Middle frontal gyrus (tissue), 1 donor: ENCODE data around the gene UTS2R.

ENCODE experiments used
- DNase-seq: peaks from one replicate; pipeline ENCODE4 v3.0.0-alpha.2; 2015; ENCODE audit warnings: low spot score; ENCODE audit errors: extremely low spot score

Gene UTS2R

DNA sequence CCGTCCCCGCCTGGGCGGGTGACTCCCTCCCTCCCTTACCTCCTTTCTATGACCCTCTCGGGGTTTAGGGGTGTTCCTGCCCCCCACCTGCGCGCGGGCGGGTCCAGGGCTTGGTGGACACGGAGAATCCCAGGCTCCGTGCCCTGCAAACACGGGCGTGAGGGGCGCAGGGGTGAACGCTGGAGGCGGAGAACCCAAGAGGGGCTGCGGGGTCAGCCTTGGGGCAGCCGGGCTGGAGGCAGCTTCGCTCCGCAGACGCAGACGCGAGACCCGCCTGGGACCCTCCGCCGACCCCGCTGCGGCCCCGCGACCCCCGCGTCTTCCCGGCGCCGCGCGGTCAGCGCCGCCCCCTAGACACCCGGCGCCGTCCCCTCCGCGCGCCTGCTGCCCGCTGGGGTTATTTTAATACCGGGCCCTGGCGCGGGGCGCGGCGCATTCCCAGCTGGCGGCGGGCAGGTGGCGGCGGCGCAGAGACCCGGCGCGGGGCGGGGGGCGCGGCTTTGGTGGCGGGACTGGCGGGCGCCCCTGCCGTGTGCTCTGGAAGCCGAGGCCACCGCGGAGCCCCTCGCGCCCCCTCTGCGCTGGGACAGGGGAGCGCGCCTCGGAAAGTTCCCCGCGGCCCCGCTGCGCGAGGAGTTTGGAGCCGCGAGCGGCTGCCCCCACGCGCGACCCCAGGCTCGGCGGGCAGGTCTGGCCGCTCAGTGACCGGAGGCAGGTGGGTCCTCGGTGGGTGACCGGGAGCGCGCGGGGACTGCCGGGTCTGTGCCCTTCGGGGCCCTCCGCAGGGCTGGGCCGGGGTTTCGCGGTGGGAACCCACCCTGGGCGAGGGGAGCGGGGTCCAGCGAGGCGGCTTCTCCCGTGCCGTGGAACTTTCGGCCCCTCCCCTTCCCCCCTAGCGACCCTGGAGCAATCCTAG, at the start of gene UTS2R:
Gene UTS2R (plus strand): TSS at position 433 of the 916 bp plus-strand sequence. CDS start 2,560 bp downstream, outside the sequence.
- DNase-seq: no peak

DNA sequence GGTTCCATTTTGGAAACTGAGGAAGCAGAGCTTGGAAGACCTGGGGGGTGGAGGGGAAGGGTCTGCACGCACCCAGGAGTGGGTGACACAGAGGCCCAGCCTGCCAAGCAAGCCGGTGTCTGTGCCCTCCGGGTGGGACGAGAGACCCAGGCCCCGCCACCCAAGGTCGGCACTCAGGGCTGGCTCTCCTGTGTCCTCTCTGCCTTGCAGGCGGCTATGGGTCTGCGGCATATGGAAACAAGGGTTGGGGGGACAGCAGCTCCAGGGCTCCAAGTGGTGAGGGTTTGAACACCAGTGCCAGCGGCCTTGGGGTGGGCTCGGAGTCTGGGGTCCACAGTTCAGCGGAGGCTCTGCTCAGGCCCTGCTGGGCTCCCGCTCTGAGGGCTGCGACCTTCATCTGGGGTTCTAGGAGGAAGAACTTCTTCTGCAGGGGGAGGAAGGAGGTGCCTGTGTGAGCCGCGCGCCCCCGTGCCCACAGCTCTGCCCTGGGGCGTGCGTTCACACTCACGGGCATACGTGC, 49.6 kb upstream of the UTS2R start:
- DNase-seq: no peak

DNA sequence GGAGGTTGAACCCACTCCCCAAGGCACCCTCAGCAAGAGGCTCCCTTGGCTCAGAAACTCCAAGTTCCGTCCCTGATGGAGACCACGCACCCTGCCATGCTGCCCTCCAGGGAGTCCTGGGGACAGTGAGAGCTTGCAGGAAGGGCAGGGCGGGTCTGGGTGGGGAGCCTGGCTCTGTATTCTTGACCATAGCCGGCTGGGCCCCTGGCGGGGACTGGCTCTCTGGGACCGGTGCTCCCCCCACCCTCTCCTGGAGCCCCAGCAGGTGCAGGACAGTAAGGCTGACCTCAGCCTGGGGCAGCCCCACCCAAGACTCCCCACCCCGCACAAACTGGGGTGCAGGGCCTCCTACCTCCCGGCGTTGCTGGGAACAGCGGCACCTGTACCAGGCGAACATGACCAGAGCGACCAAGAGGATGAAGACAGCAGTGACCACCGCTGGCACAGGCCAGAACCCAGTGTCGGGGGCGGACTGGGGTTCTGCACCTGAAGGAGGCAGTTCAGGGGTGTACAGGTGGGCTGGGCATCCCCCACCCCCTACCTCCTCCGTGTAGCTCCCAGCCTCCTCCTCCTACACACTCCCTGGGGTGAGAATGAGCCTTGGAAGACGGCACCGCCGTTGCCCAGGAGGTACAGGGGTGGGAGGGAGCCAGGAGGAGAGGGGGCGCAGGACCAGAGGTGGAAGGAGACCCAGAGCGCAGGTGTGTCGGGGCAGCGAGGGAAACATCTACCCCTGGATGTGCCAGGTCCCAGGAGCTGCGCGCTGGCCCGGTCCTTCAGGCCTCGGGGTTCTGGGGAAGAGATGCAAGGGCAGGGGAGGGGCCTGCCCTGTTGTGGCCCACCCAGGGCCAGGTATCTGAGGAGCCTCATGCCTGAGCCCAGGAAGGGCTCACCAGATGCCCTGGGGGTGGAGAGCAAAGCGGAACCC, 48.8 kb upstream of the UTS2R start:
- DNase-seq: no peak

DNA sequence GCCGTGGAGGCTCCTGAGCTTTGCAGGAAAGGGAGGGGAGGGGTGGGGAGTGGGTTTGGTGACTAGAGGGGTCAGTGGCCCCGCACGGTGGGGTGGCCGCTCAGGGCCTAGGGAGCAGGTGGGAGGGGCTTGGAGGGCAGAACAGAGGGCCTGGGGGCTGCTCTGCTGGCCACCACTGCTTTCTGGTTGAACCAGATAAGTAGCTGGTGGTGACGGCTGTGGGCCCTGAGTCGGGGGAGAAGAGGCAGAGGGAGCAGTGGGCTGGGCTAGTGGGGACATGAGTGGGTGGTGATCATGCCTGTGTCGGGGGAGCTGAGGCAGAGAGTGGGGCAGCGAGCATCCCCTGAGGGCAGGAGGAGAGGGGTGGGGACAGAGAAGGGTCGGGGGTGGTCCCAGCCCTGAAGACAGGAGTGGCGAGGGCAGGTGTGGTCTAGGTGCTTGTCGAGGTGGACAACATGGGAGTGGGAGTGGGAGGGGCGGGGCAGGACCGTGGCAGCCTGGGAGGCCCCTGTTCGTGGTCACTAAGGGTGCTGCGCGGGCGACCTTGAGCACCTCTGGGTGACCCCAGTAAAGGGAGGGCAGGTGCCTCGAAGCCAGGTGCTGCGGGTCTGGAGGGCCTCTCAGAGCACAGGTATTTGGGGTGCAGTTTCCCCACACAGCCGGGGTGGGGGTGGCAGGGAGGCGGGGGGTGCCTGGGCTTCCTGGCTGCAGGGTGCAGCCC, 47.9 kb upstream of the UTS2R start:
- no peak for DNase-seq

DNA sequence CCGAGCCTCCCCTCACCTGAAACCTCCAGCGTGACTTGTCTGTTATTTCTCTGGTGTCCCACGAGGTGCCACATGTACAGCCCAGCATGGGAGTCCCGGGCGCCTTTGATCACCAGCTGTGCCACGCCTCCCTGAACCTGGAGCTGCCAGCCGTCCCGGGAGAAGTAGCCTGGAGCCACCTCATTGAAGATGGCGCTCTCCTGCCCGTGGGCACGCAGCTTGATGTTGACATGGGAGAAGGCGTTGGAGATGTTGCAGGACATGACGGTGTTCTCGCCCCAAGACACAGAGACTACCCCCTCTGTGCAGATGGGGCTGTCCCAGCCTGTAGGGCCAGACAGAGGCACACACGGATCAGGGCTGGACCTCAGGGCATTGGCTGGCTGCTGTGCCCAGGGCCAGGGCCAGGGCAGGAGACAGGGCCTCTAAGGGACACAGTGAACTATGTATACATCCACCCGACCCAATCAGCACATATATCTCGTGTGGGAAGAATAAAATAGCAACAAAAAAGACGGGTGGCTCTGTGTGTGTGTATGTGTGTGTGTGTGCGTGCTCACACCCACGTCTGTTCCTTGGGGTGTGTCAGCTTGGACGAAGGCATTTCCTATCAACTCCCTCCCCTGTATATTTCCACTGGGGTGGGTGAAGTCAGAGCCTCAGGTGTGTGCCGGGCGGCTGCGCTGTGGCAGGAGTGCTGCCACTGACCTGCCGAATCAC, 46.8 kb upstream of the UTS2R start:
- no peak for DNase-seq

DNA sequence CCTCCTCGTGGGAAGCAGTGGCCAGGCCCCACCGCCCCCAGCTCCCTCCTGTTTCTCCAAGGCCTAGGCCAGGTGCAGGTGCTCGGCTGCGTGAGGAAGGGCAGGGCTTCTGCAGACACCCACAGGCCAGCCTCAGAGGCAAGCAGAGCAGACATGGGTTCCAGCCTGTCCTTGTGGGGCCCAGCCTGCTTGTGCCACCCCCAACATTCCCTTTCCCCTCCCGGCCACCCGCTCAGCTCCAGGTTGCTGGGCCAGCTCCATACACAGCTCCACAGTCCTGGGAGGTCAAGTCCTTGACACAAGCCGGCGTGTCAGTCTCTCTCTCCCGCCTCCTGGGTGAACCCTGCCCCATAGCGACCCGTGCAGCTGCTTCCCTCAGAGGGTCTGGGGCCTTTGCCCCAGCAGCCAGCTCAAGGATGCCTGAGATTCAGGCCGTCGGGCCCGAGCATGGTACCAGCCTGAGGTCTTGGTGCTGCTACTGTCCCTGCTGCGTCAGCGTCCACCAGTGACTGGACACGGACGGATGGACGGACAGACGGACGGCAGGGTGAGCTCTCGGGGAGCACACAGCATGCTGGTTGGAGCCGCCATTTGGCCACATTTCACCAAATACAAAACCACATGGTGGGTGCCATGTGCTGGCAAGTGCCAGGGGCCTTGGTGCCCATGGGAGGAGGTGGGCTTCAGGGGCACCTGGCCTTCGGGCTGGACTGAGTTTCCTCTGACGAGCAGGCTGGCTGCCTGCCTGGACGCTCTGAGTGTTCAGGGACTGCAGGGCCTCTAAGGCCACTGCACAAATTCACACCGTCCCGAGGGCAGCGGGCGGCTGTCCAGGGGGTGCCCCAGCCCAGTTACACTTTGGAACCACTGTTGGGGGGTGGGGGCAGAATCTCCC, 46.0 kb upstream of the UTS2R start:
- DNase-seq: no peak

DNA sequence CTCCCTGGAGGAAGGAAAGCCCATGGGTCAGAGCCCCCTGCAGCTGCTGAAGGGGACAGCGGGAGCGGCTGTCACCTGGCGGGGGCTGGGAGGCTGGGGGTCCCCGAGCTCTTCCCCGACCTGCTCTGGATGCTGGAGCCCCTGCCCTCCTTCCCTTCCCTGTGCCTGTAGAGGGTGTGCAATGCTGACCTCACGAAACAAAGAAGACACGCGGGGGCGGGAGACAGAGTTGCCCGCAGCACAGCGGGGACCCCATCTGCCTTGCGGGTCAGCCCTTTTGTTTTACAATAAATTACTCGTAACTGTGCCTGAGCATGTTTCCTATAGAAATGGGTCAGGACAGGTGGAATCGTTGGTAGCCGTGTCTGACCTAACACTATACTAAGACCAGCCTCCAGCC, 44.3 kb upstream of the UTS2R start:
- DNase-seq: no peak

DNA sequence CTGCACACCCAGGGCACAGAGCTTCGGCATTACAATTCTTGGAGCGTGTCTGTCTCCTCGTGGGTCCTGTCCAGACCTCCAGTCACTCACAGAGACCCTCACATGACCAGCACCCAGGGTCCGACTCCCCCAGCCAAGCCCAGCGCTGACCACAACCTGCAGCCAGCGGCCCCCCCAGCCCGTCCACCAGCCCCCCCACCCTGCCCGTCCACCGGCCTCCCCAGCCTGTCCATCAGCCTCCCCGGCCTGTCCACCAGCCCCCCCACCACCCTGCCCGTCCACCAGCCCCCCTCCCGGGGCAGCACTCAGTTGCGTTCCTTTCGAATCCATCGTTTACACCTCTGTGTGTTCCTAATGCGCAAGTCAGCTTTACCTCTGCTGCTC, 43.8 kb upstream of the UTS2R start:
- no peak for DNase-seq

DNA sequence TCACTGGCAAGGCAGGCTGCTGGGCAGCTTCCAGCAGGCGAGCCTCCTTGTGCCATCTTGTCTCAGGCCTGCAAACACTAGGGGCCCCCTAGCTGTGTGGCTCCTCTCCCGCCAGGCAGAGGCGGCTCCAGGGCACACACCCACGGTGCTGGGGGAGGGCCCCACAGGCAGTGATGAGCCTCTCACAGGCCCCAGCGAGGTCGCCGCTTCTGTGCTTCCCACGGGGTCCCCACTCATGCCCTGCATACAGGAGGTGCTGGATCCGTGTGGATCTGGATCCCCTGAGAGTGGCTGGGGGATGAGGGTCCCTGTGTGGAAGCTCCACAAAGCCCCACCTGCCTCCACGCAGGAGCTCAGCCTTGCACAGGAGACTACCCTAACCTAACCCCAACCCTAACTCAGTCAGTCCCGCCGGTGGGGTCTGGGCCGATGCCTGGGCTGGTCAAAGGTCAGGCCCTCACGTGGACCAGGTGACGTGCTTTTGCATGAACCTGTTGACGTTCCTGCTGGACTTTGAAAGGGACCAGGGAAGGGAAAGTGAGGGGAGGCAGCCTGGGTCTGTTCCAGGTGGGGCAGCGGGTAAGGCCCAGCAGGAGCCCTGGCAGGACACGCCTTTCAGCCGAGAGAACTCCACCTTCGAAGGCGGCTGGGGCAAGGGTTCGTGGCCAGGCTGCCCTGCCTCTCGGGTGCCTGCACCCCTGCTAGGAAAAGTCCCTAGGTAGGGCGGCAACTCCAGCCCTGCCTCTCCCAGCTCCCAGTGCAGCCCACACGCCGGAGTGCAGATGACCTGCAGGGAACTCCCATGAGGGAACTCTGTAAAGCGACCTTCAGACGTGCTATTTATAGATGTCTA, 43.2 kb upstream of the UTS2R start:
- no peak for DNase-seq

DNA sequence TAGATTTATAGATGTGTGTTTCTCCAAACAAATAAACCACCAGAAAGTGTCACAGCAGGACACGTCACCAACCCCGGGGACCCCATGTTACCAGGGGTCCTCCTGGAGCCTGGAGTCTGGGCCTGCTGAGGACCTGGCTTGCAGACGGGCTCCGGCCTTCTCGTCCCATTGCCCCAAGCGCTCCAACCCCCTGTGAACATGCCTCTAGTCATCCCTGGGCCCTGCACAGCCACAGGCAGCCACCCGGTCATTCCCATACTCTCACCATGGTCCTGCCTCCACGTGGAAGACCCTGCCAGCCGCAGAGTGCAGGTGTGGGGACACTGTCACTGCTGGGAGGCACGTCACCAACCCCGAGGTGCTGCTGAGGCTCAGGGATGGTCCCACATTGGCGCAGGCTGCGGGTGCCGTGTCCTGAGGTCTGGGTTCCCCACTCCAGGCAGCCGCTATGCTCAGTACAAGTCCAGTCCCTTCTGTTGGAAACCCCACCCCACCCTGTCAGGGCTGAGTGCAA, 42.5 kb upstream of the UTS2R start:
- no peak for DNase-seq

DNA sequence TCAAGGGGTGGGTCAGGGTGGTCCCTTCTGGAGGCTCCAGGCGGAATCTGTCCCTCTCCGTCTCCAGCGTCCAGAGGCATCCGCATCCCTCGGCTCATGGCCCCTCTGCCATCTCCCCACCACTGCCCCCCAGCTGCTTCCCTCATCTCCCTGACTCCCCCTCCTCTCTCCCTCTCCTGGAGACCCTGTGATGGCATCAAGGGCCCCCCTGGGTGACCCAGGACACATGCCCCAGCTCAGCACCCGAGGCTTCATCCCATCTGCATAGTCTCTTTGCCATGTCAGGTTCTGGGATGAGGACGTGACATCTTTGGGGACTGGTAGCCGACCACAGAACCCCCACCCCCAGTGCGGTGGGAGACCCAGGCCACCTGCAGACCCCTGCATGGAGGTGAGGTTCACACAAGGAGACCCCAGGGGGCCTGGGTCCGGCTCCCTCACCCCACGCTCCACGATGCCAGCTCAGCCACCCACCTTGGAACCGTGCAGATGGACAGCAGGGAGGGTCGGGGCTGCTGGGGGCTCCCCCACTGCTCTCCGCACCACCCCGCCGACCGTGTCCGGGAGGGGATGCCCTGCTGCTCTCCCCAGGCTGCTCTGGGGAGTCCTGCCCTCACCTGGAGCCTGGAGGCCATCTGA, 41.8 kb upstream of the UTS2R start:
- DNase-seq: no peak

DNA sequence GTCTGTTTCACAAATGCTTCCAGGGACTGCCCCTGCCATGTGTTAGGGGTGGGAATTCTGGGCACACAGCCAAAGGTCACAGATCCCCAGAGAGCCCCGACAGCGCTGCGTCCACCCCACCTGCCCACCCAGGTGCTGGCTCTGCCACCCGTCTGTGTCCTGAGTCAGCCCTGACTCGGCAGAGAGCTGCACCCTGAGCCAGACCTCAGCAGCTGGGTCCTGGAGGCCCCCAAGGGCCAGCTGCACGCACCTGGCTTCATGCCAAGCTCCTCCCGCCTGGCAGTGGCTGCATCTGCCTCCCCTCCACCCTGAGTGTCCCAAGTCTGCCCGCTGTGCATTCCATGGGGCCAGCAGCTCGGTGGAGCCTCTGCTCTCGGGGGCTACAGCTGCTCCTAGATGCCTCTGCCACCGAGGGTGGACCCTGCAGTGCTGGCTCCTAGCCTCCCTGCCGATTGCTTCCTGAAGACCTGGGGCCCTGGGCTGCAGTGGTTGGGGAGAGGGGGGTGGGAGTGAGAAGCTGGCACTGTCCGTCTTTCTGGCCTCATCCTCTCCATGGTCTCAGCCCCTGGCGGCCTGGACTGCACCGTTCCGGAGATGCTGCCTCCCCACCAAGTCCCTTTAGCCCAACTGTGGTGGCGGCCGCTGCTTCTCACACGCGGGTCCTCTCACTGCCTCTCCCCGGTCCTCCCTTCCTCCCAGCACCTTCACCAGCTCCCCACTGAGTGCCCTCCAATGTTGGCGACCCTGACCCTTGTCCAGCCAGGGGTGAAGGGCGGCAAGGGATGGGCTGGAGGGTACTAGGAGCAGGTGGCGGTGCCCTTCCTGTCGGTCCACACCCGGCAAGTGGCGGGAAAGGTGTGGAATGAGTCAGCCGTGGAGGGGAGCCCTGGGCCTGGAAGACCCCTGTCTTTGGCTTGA, 41.0 kb upstream of the UTS2R start:
- DNase-seq: no peak

DNA sequence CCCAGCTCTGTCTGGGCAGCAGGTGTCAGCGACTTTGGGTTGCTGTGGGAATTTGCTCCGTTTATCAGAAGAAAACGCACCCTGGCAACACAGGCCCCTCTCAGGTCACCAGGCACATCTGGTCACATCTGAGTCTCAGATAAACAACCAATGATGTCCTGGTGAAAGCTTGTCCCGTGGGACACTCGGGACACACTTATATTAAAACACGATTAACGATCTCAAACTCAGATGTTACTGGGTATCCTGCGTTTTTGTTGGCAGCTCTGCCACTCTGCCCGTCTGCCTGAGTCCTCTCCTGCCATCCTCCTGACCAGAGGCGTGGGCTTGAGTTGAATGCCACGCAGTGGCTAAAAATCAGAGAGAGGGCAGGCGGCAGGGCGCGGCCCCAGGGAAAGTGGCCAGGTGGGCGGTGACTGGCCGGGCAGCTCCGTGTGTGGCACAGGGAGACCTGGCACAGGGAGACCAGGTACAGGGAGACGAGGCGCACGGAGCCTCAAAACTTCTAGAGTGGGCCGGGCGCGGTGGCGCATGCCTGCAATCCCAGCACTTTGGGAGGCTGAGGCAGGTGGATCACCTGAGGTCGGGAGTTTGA, 40.1 kb upstream of the UTS2R start:
- DNase-seq: no peak

DNA sequence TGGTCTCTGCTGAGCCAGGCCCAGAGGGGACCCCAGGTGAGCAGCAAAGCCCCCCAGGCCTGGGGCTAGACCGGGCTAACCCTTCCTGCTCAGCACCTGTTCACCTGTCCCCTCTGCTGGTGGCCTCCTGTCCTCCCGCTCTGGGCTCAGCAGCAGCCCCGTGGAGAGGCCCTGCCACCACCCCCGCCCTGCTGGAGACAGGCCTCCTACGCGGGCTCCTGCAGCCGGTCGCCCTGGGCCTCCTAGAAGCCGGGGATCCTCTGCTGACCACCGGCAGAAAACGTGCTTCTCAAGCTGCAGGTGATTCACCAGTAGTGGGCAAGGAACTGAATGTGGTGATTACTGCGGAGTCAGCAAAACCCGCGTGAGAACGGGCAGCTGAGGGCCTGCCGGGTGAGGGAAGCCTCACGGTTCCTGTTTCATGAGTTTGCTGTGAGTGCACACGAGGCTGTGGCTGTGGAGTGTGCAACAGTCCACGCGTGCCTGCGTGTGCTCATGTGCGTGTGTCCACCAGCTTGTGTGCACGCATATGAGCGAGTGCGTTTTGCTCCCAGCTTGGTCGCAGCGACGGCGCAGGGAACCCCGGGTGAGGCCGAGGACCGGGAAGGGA, 38.8 kb upstream of the UTS2R start:
- no peak for DNase-seq

DNA sequence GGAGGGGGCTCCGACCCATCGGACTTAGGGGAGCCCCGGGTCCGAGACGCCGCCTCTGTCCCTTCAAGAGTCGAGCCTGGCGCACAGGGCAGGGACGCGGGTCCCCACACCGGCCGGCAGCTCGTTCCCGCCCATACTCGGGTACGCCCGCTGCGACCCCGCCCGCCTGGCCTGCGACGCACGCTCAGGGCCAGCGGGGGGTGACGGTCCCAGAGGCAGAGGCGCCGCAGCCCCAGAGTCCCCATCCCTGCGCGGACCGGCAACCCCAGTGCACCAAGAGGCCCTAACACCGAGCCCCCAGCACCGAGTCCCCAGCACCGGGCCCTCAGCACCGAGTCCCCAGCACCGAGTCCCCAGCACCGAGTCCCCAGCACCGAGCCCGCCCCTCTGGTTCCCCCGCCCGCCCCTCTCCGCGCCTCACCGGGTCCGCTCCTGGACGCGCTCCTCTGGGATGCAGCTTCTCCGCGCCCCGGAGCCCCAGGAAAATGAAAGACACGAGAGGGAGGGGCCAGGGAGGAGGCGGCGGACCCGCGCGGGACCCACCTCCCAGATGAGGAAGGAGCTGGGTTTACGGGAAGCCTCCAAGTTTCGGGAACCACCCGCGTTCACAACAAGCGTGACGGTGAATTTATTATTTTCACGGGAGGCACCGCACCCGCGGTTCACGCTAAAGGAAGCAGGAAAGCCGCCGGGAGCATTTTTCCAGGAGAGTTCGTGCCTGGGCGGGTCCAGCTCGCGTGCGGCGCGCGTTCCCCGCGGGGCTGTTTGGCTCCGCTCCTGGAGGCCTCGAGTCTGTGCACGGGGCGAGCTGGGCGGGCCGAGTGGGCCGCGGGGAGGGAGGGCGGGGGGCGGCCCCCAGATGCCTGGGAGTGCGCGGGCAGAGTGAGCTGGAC, 38.0 kb upstream of the UTS2R start, which contains the start of gene SECTM1:
Gene SECTM1 (minus strand): TSS at position 488 of the 893 bp plus-strand sequence. CDS start 6,526 bp downstream, outside the sequence.
- DNase-seq: no peak
